ENCODE measurements around the gene PFKFB4.

DNA sequence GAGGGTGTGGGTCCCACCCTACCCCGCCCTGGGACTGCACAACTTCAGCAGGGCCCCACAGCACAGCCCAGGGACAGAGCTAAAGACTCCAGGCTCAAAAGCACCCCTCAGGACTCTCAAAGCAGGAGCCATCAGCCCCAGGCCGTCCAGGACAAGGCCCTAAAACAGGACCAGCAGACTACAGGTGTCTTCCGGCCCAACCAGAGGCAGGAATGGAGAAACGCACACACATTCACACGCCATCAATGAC, 84.0 kb downstream of the PFKFB4 start:
- TF ChIP-seq, protein P1, sequence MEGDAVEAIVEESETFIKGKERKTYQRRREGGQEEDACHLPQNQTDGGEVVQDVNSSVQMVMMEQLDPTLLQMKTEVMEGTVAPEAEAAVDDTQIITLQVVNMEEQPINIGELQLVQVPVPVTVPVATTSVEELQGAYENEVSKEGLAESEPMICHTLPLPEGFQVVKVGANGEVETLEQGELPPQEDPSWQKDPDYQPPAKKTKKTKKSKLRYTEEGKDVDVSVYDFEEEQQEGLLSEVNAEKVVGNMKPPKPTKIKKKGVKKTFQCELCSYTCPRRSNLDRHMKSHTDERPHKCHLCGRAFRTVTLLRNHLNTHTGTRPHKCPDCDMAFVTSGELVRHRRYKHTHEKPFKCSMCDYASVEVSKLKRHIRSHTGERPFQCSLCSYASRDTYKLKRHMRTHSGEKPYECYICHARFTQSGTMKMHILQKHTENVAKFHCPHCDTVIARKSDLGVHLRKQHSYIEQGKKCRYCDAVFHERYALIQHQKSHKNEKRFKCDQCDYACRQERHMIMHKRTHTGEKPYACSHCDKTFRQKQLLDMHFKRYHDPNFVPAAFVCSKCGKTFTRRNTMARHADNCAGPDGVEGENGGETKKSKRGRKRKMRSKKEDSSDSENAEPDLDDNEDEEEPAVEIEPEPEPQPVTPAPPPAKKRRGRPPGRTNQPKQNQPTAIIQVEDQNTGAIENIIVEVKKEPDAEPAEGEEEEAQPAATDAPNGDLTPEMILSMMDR (IDR thresholded peaks at IDR 0.05), result no peak
- TF ChIP-seq POLR2A (IDR thresholded peaks at IDR 0.05), result no peak
- no peak for TF ChIP-seq POLR2AphosphoS5 (IDR thresholded peaks at IDR 0.05)
